ENCODE data around the gene S100A5.

The S100A5 gene

DNA sequence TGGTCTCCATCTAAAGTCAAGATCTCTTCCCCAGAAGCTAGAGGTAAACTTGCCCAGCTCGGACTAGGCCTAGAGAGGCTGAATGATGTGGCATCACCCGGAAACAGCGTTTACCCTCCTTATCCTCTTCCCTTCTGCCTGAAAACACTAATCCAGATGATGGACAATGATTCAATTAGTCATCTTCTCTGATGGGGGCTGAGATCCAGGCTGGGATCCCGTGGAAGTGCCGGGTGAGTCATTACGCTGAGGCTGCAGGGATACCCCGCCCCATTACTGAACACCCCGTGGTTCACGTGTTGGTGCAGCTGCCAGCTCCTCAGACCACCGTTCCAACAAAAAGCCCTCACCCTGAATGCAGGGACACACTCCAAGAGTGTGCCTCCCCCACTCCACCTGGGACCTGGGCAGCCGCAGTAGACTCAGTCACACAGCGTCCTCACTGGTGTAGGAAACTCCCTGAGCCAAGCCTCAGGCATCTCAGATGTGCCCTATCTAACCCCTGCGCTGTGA, 7.0 kb downstream of the S100A5 start:
- Histone ChIP-seq H4K20me1 (ENCODE audit: insufficient read depth, low read length, poor library complexity, severe bottlenecking) (no peaks in the 10 kb centered on the region), H3F3A (ENCODE audit: low read depth) (peaks cover 18% of the 10 kb centered on the region), H2AFZ (ENCODE audit: low read length) (no peak overlapping the region), H3K36me3 (ENCODE audit: insufficient read depth, low read length) (no peaks in the 10 kb centered on the region), H3K9me3 (ENCODE audit: insufficient read depth, low read depth, low read length) (no peaks in the 10 kb centered on the region), H3K79me2 (ENCODE audit: insufficient read depth, low read length) (peaks cover 37% of the 10 kb centered on the region), H3K9me2 (replicated peaks; ENCODE audit: low read depth, low read length) (no peaks in the 10 kb centered on the region), H3K4me3 (ENCODE audit: low read length, poor library complexity, severe bottlenecking) (peak overlapping the region; percentile 89), H3K27me3 (ENCODE audit: insufficient read depth, low read length, poor library complexity, severe bottlenecking) (no peaks in the 10 kb centered on the region), H3K4me2 (ENCODE audit: low read depth, low read length, poor library complexity, severe bottlenecking) (peak overlapping the region; percentile 94), H3K4me1 (ENCODE audit: insufficient read depth, low read length, poor library complexity, severe bottlenecking) (peaks cover 72% of the 10 kb centered on the region), H3K9ac (ENCODE audit: low read depth, low read length, poor library complexity, severe bottlenecking) (peak overlapping the region; percentile 94)
- no peak for TF ChIP-seq EZH2phosphoT487 (IDR thresholded peaks at IDR 0.05; ENCODE audit: borderline replicate concordance)
- TF ChIP-seq, protein P1, sequence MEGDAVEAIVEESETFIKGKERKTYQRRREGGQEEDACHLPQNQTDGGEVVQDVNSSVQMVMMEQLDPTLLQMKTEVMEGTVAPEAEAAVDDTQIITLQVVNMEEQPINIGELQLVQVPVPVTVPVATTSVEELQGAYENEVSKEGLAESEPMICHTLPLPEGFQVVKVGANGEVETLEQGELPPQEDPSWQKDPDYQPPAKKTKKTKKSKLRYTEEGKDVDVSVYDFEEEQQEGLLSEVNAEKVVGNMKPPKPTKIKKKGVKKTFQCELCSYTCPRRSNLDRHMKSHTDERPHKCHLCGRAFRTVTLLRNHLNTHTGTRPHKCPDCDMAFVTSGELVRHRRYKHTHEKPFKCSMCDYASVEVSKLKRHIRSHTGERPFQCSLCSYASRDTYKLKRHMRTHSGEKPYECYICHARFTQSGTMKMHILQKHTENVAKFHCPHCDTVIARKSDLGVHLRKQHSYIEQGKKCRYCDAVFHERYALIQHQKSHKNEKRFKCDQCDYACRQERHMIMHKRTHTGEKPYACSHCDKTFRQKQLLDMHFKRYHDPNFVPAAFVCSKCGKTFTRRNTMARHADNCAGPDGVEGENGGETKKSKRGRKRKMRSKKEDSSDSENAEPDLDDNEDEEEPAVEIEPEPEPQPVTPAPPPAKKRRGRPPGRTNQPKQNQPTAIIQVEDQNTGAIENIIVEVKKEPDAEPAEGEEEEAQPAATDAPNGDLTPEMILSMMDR (conservative IDR thresholded peaks at IDR 0.05; ENCODE audit: low read length), result no peak

DNA sequence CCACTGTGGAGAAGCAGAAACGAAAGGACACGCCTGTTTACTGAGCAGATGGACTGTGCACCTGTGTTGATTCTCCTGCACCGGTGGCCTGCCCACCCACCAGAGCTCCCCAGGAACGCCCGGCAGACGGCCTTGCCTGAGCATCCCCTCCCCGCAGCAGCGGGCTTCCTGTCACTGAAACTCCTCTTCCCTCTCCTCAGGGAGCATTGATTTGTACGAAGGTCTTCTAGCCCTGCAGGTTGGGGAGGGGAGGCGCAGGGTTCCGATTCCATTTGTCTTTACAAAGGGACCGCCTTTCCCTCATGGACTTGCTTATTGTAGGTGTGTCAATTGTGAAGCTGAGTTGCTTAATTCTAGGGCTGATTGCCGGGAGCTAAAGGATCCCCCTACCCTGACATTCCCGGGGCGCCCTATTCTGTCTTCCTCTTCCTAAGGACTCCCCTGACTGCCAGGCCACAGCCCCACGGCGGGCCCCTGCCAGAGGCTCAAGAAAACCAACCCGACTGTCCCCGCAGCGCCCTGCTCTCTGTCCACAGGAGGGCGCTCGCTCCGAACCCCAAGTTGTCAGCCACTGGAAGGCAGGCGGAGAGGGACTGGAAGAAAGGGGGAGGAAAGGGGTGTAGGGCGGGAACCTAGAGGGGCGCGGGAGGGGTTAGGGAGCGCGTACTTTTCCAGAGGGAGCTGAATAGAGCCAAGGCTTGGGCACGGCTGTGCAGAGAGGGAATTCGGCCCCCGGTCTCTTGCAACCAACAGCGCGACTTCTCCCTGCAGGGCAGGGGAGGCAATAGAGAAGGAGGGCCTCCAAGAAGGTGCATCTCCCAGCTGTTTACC, 7.8 kb downstream of the S100A5 start:
- Histone ChIP-seq H3K27me3 (ENCODE audit: insufficient read depth, low read length, poor library complexity, severe bottlenecking) (no peaks in the 10 kb centered on the region), H3K36me3 (ENCODE audit: insufficient read depth, low read length) (no peaks in the 10 kb centered on the region), H3F3A (ENCODE audit: low read depth) (peaks cover 18% of the 10 kb centered on the region), H3K9me3 (ENCODE audit: insufficient read depth, low read depth, low read length) (no peaks in the 10 kb centered on the region), H2AFZ (ENCODE audit: low read length) (no peak overlapping the region), H3K4me3 (ENCODE audit: low read length, poor library complexity, severe bottlenecking) (peak overlapping the region; percentile 89), H3K9me2 (replicated peaks; ENCODE audit: low read depth, low read length) (no peaks in the 10 kb centered on the region), H3K9ac (ENCODE audit: low read depth, low read length, poor library complexity, severe bottlenecking) (peak overlapping the region; percentile 94), H3K79me2 (ENCODE audit: insufficient read depth, low read length) (peaks cover 37% of the 10 kb centered on the region), H3K4me2 (ENCODE audit: low read depth, low read length, poor library complexity, severe bottlenecking) (peak overlapping the region; percentile 94), H3K4me1 (ENCODE audit: insufficient read depth, low read length, poor library complexity, severe bottlenecking) (peaks cover 66% of the 10 kb centered on the region), H4K20me1 (ENCODE audit: insufficient read depth, low read length, poor library complexity, severe bottlenecking) (no peaks in the 10 kb centered on the region)
- TF ChIP-seq, protein P1 (conservative IDR thresholded peaks at IDR 0.05; ENCODE audit: low read length), result peak; percentile 83
- no peak for TF ChIP-seq EZH2phosphoT487 (IDR thresholded peaks at IDR 0.05; ENCODE audit: borderline replicate concordance)

DNA sequence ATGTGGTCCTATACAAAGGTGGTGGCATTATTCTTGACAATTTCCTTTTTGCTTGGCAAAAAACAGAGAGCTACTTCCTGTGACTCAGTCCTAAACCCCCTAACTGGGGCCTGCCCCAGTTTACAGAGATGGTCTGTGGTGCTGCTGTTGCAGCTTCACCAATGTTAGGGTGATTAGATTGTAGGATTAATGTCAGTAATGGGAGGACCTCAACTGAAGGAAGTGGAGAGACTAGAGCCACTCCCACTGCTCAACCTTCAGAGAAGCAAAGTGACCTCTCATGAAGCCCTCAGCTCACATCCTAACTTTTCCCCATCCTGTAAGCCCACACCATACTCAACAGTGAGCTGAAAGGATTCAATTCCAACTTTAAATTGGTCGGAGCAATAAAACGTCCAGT, 8.6 kb downstream of the S100A5 start:
- Histone ChIP-seq H2AFZ (ENCODE audit: low read length) (no peak overlapping the region), H3K9me2 (replicated peaks; ENCODE audit: low read depth, low read length) (no peaks in the 10 kb centered on the region), H3K9me3 (ENCODE audit: insufficient read depth, low read depth, low read length) (no peaks in the 10 kb centered on the region), H3K27me3 (ENCODE audit: insufficient read depth, low read length, poor library complexity, severe bottlenecking) (no peaks in the 10 kb centered on the region), H3K79me2 (ENCODE audit: insufficient read depth, low read length) (peaks cover 37% of the 10 kb centered on the region), H3K4me1 (ENCODE audit: insufficient read depth, low read length, poor library complexity, severe bottlenecking) (peaks cover 65% of the 10 kb centered on the region), H3K4me2 (ENCODE audit: low read depth, low read length, poor library complexity, severe bottlenecking) (peak overlapping the region; percentile 94), H3F3A (ENCODE audit: low read depth) (peaks cover 18% of the 10 kb centered on the region), H3K4me3 (ENCODE audit: low read length, poor library complexity, severe bottlenecking) (peak overlapping the region; percentile 89), H3K36me3 (ENCODE audit: insufficient read depth, low read length) (no peaks in the 10 kb centered on the region), H4K20me1 (ENCODE audit: insufficient read depth, low read length, poor library complexity, severe bottlenecking) (no peaks in the 10 kb centered on the region), H3K9ac (ENCODE audit: low read depth, low read length, poor library complexity, severe bottlenecking) (peak overlapping the region; percentile 94)
- TF ChIP-seq, protein P1 (conservative IDR thresholded peaks at IDR 0.05; ENCODE audit: low read length), result no peak
- TF ChIP-seq EZH2phosphoT487 (IDR thresholded peaks at IDR 0.05; ENCODE audit: borderline replicate concordance), result no peak
